ENCODE measurements around the gene KLHL29. TPM values are rescaled to one million over a fixed set of nuclear protein-coding genes. Genes with fewer than 3 reads are reported as not detected.

Gene KLHL29
- total RNA-seq, 1 donor from 2014 or later: 5.0 TPM

GRCh38 chr2:23497536-23497935, 112.6 kb downstream of the KLHL29 start:
- no peak overlapping the region for H3K4me3 ChIP-seq (ENCODE audit: low read depth, low read length)
- peaks cover 2% of the 10 kb centered on the region for H3K36me3 ChIP-seq (ENCODE audit: control insufficient read depth, insufficient read depth, low read length)
- no peaks in the 10 kb centered on the region for H3K27me3 ChIP-seq (ENCODE audit: control insufficient read depth, insufficient read depth, low read length)
- TF ChIP-seq, protein P1, sequence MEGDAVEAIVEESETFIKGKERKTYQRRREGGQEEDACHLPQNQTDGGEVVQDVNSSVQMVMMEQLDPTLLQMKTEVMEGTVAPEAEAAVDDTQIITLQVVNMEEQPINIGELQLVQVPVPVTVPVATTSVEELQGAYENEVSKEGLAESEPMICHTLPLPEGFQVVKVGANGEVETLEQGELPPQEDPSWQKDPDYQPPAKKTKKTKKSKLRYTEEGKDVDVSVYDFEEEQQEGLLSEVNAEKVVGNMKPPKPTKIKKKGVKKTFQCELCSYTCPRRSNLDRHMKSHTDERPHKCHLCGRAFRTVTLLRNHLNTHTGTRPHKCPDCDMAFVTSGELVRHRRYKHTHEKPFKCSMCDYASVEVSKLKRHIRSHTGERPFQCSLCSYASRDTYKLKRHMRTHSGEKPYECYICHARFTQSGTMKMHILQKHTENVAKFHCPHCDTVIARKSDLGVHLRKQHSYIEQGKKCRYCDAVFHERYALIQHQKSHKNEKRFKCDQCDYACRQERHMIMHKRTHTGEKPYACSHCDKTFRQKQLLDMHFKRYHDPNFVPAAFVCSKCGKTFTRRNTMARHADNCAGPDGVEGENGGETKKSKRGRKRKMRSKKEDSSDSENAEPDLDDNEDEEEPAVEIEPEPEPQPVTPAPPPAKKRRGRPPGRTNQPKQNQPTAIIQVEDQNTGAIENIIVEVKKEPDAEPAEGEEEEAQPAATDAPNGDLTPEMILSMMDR (IDR thresholded peaks at IDR 0.05; ENCODE audit: insufficient read depth, low read length, severe bottlenecking): no peak
- DNase-seq (ENCODE audit: low read depth) (no peak), FAIRE-seq (no peak)

DNA sequence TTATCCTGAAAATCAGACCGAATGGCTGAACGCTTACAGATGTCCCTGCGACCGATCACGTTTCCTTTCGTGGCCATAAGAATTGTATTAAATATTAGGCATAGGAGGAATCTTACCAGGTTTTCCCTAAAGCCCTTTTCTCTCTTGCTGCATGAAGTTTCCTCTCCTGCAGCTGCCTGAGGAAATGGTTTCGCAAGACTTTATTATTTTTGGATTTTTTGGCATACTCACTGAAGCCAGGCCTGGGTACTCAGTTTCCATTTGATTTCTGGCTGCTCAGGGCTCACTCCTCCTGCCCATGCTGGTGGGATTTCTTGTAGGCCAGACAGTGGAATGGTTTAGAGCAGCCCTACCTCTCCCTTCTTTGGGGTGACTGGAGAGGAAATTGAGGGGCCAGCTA, 114.0 kb downstream of the KLHL29 start:
- H3K4me3 ChIP-seq (ENCODE audit: low read depth, low read length): no peak overlapping the region
- DNase-seq (ENCODE audit: low read depth): no peak
- H3K36me3 ChIP-seq (ENCODE audit: control insufficient read depth, insufficient read depth, low read length): peaks cover 2% of the 10 kb centered on the region
- no peaks in the 10 kb centered on the region for H3K27me3 ChIP-seq (ENCODE audit: control insufficient read depth, insufficient read depth, low read length)
- FAIRE-seq: no peak
- TF ChIP-seq, protein P1 (IDR thresholded peaks at IDR 0.05; ENCODE audit: insufficient read depth, low read length, severe bottlenecking): no peak

DNA sequence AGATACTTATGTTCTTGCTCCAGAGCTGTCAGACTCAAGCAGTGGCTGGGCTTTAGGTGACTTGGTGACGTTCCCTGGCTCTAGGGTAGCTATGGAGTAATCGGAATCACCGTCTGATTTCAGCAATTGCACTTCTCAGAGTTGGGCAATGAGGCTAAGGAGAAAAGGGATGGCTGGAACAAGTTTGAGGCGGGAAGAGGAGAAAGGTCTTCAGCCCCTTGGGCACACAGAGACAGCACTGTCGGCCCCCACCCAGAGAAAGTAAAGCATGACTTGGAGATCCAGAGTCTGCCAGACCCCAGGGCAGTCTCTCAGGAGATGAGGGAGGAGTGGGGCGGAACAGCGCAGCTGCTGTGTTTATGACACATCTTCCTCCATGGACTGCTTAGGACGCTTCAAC, 114.5 kb downstream of the KLHL29 start:
- Histone ChIP-seq H3K4me3 (ENCODE audit: low read depth, low read length) (no peak overlapping the region), H3K36me3 (ENCODE audit: control insufficient read depth, insufficient read depth, low read length) (peaks cover 2% of the 10 kb centered on the region), H3K27me3 (ENCODE audit: control insufficient read depth, insufficient read depth, low read length) (no peaks in the 10 kb centered on the region)
- DNase-seq (ENCODE audit: low read depth) (no peak), FAIRE-seq (no peak)
- TF ChIP-seq, protein P1 (IDR thresholded peaks at IDR 0.05; ENCODE audit: insufficient read depth, low read length, severe bottlenecking): no peak

DNA sequence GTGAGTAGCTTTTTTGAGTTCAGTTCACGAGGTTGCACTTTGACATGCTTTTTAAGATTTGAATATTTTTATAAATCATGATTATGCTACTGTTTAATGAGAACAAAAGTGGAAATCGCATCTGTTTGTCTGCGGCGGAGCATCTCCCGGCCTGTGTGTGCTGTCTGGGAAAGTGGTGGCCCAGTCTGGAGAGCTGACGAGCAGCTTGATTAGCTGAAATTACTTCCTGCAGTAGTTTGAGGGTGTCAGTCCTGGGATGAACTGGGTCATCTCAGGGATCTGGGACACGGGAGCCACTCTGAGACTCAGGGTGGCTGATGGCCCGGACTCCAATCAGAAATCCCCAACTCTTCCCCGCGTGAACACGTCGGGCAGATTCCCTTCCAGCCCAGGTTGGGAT, 115.9 kb downstream of the KLHL29 start:
- Histone ChIP-seq H3K27me3 (ENCODE audit: control insufficient read depth, insufficient read depth, low read length) (no peaks in the 10 kb centered on the region), H3K36me3 (ENCODE audit: control insufficient read depth, insufficient read depth, low read length) (no peaks in the 10 kb centered on the region), H3K4me3 (ENCODE audit: low read depth, low read length) (no peak overlapping the region)
- DNase-seq (ENCODE audit: low read depth) (no peak), FAIRE-seq (no peak)
- TF ChIP-seq, protein P1 (IDR thresholded peaks at IDR 0.05; ENCODE audit: insufficient read depth, low read length, severe bottlenecking): no peak

DNA sequence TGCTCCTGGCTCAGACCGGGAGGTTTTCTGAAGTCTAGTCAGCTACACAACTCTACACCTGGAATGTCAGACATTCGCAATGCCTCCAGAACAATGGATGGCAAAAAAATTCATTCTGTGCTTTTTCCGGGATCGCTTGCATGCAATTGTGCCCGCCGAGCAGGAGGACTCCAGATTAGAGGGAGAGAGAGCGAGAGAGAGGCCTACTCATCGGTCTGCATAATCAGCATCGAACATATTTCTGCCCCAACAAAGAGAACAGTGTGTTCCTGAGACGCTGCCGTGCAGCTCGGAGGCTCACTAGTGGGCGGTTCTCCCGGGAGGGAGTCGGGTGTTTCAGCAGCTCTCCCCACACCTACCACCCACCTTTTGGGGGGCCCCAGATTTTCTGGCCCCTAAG, 117.1 kb downstream of the KLHL29 start:
- TF ChIP-seq, protein P1 (IDR thresholded peaks at IDR 0.05; ENCODE audit: insufficient read depth, low read length, severe bottlenecking): no peak
- peak; percentile 53 for DNase-seq (ENCODE audit: low read depth)
- FAIRE-seq: no peak
- H3K27me3 ChIP-seq (ENCODE audit: control insufficient read depth, insufficient read depth, low read length): no peaks in the 10 kb centered on the region
- H3K4me3 ChIP-seq (ENCODE audit: low read depth, low read length): no peak overlapping the region
- no peaks in the 10 kb centered on the region for H3K36me3 ChIP-seq (ENCODE audit: control insufficient read depth, insufficient read depth, low read length)

GRCh38 chr2:23503097-23503496, 118.1 kb downstream of the KLHL29 start:
- no peak for DNase-seq (ENCODE audit: low read depth)
- Histone ChIP-seq H3K4me3 (ENCODE audit: low read depth, low read length) (no peak overlapping the region), H3K27me3 (ENCODE audit: control insufficient read depth, insufficient read depth, low read length) (no peaks in the 10 kb centered on the region), H3K36me3 (ENCODE audit: control insufficient read depth, insufficient read depth, low read length) (no peaks in the 10 kb centered on the region)
- TF ChIP-seq, protein P1 (IDR thresholded peaks at IDR 0.05; ENCODE audit: insufficient read depth, low read length, severe bottlenecking): no peak
- no peak for FAIRE-seq
